ENCODE measurements around the gene MYO5A.

- TF ChIP-seq CTCF (conservative IDR thresholded peaks at IDR 0.05; ENCODE audit: low read length) = no peak
- TF ChIP-seq EZH2phosphoT487 (IDR thresholded peaks at IDR 0.05; ENCODE audit: borderline replicate concordance, low read depth, low read length) = no peak
Measured at GRCh38 chr15:52326756-52327155, 201.9 kb downstream of the MYO5A start.
